SK-N-SH (cell line): Measurements from ENCODE around the gene ELOVL3.

Source experiments
- EP300 ChIP-seq, 2 experiments: IDR thresholded peaks; 2 replicates each; pipeline versions ENCODE4 v1.4.0 to v1.6.1; 2012; ENCODE audit warnings: borderline replicate concordance in 1 of 2, low read depth in 1 of 2, low read length in 1 of 2
- FOXM1 ChIP-seq: IDR thresholded peaks from 2 replicates; pipeline ENCODE4 v1.4.0; 2012; ENCODE audit warnings: low read depth, mild to moderate bottlenecking
- NFIC ChIP-seq: IDR thresholded peaks from 2 replicates; pipeline ENCODE4 v1.4.0; 2012; ENCODE audit warnings: borderline replicate concordance
- RCOR1 ChIP-seq: fragments of 150-350 bp; IDR thresholded peaks from 2 replicates; pipeline ENCODE4 v1.6.1; 2017; ENCODE audit warnings: antibody characterized with exemption, low read length
- YY1 ChIP-seq: IDR thresholded peaks from 2 replicates; pipeline ENCODE4 v1.4.0; 2012; ENCODE audit warnings: low read depth, mild to moderate bottlenecking
- TF ChIP-seq, protein P1 (sequence below): fragments of 200-600 bp; sonication (generic); IDR thresholded peaks from 2 replicates; pipeline ENCODE4 v1.6.1; 2017; ENCODE audit warnings: antibody characterized with exemption, mild to moderate bottlenecking, moderate library complexity
- TF ChIP-seq, protein P2 (sequence below): IDR thresholded peaks from 2 replicates; pipeline ENCODE4 v1.4.0; 2012; ENCODE audit warnings: low read depth, borderline replicate concordance
- TF ChIP-seq, protein P3 (sequence below): IDR thresholded peaks from 2 replicates; pipeline ENCODE4 v1.6.1; 2012; ENCODE audit warnings: mild to moderate bottlenecking, low read depth, low read length, moderate library complexity
- TF ChIP-seq, protein P4 (sequence below): fragments of 150-350 bp; IDR thresholded peaks from 2 replicates; pipeline ENCODE4 v1.6.1; 2017; ENCODE audit warnings: antibody characterized with exemption, low read length, low read depth, borderline replicate concordance

DNA sequence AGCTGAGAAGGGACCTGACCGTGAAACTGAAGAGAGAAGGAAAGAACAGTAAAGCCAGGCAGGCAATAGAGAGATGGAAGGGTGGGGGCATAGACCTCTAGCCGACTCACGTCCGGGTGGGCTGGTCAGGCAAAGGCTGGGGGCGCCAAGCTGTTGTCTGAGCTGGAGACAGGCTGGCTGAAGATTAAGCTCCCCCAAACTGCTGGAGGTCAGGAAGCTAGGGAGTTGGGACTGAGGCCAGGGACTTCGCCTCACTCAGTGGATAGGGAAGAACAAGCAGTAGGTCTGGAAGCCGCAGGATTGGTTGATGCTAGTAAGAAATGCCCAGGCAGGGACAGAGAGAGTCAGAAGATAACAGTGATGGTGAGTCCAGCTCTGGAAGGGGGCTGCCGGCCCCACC lies 9.9 kb downstream of the ELOVL3 start:
- TF ChIP-seq, protein P1, sequence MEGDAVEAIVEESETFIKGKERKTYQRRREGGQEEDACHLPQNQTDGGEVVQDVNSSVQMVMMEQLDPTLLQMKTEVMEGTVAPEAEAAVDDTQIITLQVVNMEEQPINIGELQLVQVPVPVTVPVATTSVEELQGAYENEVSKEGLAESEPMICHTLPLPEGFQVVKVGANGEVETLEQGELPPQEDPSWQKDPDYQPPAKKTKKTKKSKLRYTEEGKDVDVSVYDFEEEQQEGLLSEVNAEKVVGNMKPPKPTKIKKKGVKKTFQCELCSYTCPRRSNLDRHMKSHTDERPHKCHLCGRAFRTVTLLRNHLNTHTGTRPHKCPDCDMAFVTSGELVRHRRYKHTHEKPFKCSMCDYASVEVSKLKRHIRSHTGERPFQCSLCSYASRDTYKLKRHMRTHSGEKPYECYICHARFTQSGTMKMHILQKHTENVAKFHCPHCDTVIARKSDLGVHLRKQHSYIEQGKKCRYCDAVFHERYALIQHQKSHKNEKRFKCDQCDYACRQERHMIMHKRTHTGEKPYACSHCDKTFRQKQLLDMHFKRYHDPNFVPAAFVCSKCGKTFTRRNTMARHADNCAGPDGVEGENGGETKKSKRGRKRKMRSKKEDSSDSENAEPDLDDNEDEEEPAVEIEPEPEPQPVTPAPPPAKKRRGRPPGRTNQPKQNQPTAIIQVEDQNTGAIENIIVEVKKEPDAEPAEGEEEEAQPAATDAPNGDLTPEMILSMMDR = no peak
- TF ChIP-seq, protein P2, sequence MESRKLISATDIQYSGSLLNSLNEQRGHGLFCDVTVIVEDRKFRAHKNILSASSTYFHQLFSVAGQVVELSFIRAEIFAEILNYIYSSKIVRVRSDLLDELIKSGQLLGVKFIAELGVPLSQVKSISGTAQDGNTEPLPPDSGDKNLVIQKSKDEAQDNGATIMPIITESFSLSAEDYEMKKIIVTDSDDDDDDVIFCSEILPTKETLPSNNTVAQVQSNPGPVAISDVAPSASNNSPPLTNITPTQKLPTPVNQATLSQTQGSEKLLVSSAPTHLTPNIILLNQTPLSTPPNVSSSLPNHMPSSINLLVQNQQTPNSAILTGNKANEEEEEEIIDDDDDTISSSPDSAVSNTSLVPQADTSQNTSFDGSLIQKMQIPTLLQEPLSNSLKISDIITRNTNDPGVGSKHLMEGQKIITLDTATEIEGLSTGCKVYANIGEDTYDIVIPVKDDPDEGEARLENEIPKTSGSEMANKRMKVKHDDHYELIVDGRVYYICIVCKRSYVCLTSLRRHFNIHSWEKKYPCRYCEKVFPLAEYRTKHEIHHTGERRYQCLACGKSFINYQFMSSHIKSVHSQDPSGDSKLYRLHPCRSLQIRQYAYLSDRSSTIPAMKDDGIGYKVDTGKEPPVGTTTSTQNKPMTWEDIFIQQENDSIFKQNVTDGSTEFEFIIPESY = no peak
- TF ChIP-seq FOXM1 (no peak), YY1 (no peak), EP300 (IDR thresholded peaks at IDR 0.05; ENCODE audit: borderline replicate concordance in 1 of 2, low read depth in 1 of 2, low read length in 1 of 2) (no peak), NFIC (no peak), RCOR1 (no peak)
- TF ChIP-seq, protein P3, sequence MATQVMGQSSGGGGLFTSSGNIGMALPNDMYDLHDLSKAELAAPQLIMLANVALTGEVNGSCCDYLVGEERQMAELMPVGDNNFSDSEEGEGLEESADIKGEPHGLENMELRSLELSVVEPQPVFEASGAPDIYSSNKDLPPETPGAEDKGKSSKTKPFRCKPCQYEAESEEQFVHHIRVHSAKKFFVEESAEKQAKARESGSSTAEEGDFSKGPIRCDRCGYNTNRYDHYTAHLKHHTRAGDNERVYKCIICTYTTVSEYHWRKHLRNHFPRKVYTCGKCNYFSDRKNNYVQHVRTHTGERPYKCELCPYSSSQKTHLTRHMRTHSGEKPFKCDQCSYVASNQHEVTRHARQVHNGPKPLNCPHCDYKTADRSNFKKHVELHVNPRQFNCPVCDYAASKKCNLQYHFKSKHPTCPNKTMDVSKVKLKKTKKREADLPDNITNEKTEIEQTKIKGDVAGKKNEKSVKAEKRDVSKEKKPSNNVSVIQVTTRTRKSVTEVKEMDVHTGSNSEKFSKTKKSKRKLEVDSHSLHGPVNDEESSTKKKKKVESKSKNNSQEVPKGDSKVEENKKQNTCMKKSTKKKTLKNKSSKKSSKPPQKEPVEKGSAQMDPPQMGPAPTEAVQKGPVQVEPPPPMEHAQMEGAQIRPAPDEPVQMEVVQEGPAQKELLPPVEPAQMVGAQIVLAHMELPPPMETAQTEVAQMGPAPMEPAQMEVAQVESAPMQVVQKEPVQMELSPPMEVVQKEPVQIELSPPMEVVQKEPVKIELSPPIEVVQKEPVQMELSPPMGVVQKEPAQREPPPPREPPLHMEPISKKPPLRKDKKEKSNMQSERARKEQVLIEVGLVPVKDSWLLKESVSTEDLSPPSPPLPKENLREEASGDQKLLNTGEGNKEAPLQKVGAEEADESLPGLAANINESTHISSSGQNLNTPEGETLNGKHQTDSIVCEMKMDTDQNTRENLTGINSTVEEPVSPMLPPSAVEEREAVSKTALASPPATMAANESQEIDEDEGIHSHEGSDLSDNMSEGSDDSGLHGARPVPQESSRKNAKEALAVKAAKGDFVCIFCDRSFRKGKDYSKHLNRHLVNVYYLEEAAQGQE = no peak
- TF ChIP-seq, protein P4, sequence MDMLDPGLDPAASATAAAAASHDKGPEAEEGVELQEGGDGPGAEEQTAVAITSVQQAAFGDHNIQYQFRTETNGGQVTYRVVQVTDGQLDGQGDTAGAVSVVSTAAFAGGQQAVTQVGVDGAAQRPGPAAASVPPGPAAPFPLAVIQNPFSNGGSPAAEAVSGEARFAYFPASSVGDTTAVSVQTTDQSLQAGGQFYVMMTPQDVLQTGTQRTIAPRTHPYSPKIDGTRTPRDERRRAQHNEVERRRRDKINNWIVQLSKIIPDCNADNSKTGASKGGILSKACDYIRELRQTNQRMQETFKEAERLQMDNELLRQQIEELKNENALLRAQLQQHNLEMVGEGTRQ = no peak
